Osteocyte (in vitro differentiated cells): ENCODE measurements around the gene NAALADL2. TPM values are rescaled to one million over a fixed set of nuclear protein-coding genes. Genes with fewer than 3 reads are reported as not detected.

ENCODE experiments used
- DNase-seq: peaks from one replicate; pipeline ENCODE4 v3.0.0; 2021; ENCODE audit warnings: mixed read lengths; ENCODE audit not compliant: unreplicated experiment; ENCODE audit errors: extremely low spot score
- H3K27ac Mint-ChIP-seq: one replicate; pipeline ENCODE4 v1.8.0; 2021; ENCODE audit warnings: mild to moderate bottlenecking, mixed read lengths; ENCODE audit not compliant: unreplicated experiment
- H3K27me3 Mint-ChIP-seq: one replicate; pipeline ENCODE4 v1.8.0; 2021; ENCODE audit warnings: mixed read lengths; ENCODE audit not compliant: unreplicated experiment
- H3K36me3 Mint-ChIP-seq: one replicate; pipeline ENCODE4 v1.8.0; 2021; ENCODE audit warnings: mixed read lengths; ENCODE audit not compliant: unreplicated experiment
- H3K4me1 Mint-ChIP-seq: one replicate; pipeline ENCODE4 v1.8.0; 2021; ENCODE audit warnings: mixed read lengths; ENCODE audit not compliant: unreplicated experiment
- H3K4me3 Mint-ChIP-seq: one replicate; pipeline ENCODE4 v1.8.0; 2021; ENCODE audit warnings: mild to moderate bottlenecking, moderate library complexity, mixed read lengths; ENCODE audit not compliant: unreplicated experiment
- H3K9me3 Mint-ChIP-seq: one replicate; pipeline ENCODE4 v1.8.0; 2021; ENCODE audit warnings: mixed read lengths; ENCODE audit not compliant: unreplicated experiment
- total RNA-seq: library from RNA; stranded (reverse); gene quantifications from 2 replicates; pipeline ENCODE4 v1.2.1, GENCODE V29; 2021
- TF ChIP-seq, protein P1 (sequence below): fragments of 200-600 bp; sonication (generic); IDR thresholded peaks from 2 replicates; pipeline ENCODE4 v1.5.0; 2021; ENCODE audit warnings: antibody characterized with exemption, mild to moderate bottlenecking, moderate library complexity

Gene NAALADL2
- total RNA-seq, 1 donor from 2014 or later = 16.1 TPM

DNA sequence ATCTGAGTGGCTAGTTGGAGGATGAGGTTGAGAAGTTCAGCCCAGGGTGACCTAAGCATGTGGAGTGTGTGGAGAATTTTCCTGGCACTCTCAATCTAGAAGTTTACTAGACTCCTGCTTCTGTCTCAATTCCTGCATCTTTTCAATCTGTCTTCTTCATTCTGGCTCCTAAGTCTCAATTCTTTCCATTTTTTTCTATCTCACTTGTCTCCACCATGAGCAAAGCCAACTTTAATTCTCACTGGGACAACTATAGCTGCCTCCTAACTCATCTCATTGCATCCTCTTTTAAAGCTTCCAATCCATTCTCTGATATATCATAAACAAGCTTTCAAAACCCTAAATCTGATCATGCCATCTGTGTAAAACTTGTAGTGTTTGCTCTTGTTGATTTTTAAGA lies 569.3 kb downstream of the NAALADL2 start:
- no peak for DNase-seq
- H3K9me3 Mint-ChIP-seq = no peaks in the 10 kb centered on the region
- H3K36me3 Mint-ChIP-seq = no peaks in the 10 kb centered on the region
- H3K27ac Mint-ChIP-seq = no peak overlapping the region
- H3K27me3 Mint-ChIP-seq = no peaks in the 10 kb centered on the region
- H3K4me1 Mint-ChIP-seq = peaks cover 35% of the 10 kb centered on the region
- TF ChIP-seq, protein P1, sequence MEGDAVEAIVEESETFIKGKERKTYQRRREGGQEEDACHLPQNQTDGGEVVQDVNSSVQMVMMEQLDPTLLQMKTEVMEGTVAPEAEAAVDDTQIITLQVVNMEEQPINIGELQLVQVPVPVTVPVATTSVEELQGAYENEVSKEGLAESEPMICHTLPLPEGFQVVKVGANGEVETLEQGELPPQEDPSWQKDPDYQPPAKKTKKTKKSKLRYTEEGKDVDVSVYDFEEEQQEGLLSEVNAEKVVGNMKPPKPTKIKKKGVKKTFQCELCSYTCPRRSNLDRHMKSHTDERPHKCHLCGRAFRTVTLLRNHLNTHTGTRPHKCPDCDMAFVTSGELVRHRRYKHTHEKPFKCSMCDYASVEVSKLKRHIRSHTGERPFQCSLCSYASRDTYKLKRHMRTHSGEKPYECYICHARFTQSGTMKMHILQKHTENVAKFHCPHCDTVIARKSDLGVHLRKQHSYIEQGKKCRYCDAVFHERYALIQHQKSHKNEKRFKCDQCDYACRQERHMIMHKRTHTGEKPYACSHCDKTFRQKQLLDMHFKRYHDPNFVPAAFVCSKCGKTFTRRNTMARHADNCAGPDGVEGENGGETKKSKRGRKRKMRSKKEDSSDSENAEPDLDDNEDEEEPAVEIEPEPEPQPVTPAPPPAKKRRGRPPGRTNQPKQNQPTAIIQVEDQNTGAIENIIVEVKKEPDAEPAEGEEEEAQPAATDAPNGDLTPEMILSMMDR = no peak
- H3K4me3 Mint-ChIP-seq = no peak overlapping the region

DNA sequence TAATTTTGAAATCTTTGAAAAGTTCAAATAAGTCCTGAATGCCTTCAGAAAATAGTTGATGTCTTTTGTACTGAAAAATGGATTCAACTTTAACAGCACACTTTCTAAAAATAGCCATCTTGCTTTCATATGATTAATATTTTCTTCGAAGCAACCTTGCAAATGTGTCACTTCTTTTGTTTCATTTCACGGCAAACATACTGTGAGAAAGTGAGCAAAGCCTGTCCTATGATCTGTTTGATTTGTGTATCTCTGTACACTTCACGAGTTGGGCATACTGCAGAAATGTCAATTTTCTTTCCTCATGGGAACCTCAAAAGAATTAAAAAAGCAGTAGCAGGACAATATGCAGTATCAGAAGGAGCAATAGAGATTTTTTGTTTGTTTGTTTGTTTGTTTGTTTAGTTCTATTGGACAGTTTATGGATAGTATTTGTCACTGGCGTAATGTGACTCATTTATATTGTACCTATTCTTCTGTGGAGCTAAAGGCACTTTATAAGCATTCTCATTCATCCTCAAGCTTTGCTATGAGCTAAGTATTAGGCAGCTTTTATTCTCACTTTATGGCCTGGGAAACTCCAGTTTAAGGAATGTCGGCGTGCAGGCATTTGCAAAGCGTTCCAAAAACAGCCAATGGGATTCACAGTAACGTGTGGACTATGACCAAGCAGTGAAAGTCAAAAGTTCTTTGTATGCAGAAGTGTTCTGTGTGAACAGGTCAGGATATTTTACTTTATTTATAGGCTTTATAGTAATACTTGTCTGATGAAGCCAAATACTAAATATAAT lies 572.0 kb downstream of the NAALADL2 start:
- Mint-ChIP-seq H3K4me1 (peaks cover 49% of the 10 kb centered on the region), H3K4me3 (no peak overlapping the region), H3K27ac (no peak overlapping the region), H3K36me3 (no peaks in the 10 kb centered on the region), H3K27me3 (no peaks in the 10 kb centered on the region), H3K9me3 (no peaks in the 10 kb centered on the region)
- TF ChIP-seq, protein P1 = no peak
- DNase-seq = no peak

DNA sequence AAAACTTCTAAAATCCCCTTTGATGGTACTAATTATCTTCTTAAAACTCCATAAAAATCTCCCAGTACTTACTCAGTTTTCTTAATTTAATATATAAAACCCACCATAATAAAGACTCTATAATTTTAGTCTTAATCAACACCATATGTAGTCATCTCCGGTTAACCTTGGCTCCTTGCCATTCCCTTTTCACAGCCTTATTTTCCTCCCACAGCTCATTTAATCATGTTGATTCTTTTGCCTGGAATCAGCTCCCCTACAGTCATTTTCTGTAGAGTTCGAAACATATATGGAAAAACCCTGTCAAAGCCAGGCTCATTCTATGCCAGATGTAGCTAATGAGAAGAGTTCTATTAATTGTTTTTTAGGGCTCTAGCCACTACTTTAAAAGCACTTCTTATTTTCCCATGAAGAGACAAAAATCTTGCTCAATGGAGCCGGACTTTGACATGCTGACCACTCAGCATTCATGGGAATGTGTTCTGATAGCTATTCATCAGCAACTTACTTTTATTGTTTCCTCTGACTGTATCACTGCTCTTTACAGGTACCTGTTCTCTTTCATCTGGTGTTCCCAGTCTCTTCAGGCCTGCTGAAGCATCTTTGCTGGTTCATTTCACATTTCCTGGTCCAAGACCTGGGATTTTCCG lies 573.4 kb downstream of the NAALADL2 start:
- DNase-seq = no peak
- Mint-ChIP-seq H3K4me3 (no peak overlapping the region), H3K27ac (peak overlapping the region; percentile 75)

DNA sequence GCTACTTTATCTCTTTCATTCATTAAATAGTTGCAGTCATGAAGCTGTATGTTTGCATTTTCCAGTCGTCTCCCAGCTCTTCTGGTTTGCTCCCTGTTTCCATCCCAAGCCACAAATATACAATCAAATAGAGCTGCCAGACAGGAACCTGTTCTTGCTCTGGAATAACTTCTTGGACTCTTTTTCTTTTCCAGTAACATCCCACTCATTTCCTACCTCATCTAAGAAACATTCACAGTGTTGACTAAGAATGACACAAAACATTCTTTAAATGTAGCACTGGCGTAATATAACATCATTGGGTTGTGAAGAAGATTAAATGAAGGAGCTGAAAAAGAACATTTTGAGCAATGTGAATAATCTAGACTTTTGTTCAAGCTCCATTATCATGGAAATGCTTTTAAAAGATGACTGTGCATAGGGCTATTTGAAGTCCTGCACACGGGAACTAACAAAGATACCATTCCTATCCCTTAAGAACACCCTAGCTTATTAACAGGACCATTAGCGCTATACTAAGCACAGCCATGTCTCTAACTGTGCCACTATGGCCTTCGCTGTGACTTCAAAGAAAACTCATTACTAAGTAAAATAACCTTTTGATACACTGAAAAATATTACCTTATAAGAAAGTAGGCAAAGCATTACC lies 574.0 kb downstream of the NAALADL2 start:
- H3K36me3 Mint-ChIP-seq = no peaks in the 10 kb centered on the region
- TF ChIP-seq, protein P1 = no peak
- no peak for DNase-seq
- no peak overlapping the region for H3K4me3 Mint-ChIP-seq
- H3K9me3 Mint-ChIP-seq = peaks cover 3% of the 10 kb centered on the region
- H3K4me1 Mint-ChIP-seq = peaks cover 43% of the 10 kb centered on the region
- no peaks in the 10 kb centered on the region for H3K27me3 Mint-ChIP-seq
- H3K27ac Mint-ChIP-seq = peak overlapping the region; percentile 75

More for the DNA sequence above, 573.4 kb downstream of the NAALADL2 start:
- no peaks in the 10 kb centered on the region for H3K36me3 Mint-ChIP-seq
- TF ChIP-seq, protein P1 = no peak
- no peaks in the 10 kb centered on the region for H3K27me3 Mint-ChIP-seq
- no peaks in the 10 kb centered on the region for H3K9me3 Mint-ChIP-seq
- H3K4me1 Mint-ChIP-seq = peaks cover 43% of the 10 kb centered on the region

DNA sequence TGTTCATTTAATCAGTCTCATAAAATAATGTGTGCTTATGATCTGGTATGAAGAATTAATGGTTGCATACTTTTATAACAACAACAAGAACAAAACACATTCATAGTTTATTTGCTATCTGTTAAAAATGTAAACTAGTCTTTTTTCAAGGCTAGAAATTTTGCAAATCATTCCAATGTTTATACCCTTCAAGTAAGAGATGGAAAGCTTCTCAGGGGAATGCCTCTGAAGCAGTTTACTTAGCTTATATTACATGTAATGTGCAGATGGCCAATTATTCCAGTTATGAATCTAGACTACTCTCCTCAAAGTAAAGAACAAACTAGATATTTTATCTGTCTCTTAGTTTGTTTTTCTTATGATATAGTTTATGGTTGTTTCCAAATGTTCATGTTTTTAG lies 575.4 kb downstream of the NAALADL2 start:
- H3K9me3 Mint-ChIP-seq = peaks cover 7% of the 10 kb centered on the region
- H3K4me3 Mint-ChIP-seq = no peak overlapping the region
- DNase-seq = no peak
- H3K36me3 Mint-ChIP-seq = no peaks in the 10 kb centered on the region
- no peaks in the 10 kb centered on the region for H3K27me3 Mint-ChIP-seq
- peak overlapping the region; percentile 77 for H3K27ac Mint-ChIP-seq
- peaks cover 39% of the 10 kb centered on the region for H3K4me1 Mint-ChIP-seq
- TF ChIP-seq, protein P1 = no peak
